GM23338 (cell line): ENCODE results near the gene GPR39.

Source experiments
- CREB1 ChIP-seq: fragments of 250-450 bp; sonication (Bioruptor Pico); IDR thresholded peaks from 2 replicates; pipeline ENCODE4 v1.5.0; 2020; ENCODE audit warnings: low read depth, mild to moderate bottlenecking, moderate library complexity
- CTCF ChIP-seq, 2 experiments: fragments of 200-600 bp in 1 of 2; sonication (generic) in 1 of 2; conservative IDR thresholded peaks; 2 replicates each; pipeline versions ENCODE4 v1.5.1 to v1.6.1; 2016 to 2017; ENCODE audit warnings: antibody characterized with exemption in 2 of 2, low read depth in 2 of 2, mild to moderate bottlenecking in 2 of 2, moderate library complexity in 1 of 2
- ETS1 ChIP-seq: IDR thresholded peaks from 2 replicates; pipeline ENCODE4 v1.6.1; 2016; ENCODE audit warnings: antibody characterized with exemption
- EZH2 ChIP-seq: fragments of 200-600 bp; sonication (generic); IDR thresholded peaks from one replicate; pipeline ENCODE4 v1.8.0; 2017; ENCODE audit warnings: antibody characterized with exemption, mild to moderate bottlenecking, low read depth; ENCODE audit not compliant: unreplicated experiment
- EZH2phosphoT487 ChIP-seq: fragments of 200-600 bp; sonication (generic); IDR thresholded peaks from one replicate; pipeline ENCODE4 v1.8.1; 2018; ENCODE audit warnings: antibody characterized with exemption; ENCODE audit not compliant: unreplicated experiment
- JUNB ChIP-seq: IDR thresholded peaks from one replicate; pipeline ENCODE4 v1.6.1; 2016; ENCODE audit warnings: antibody characterized with exemption; ENCODE audit not compliant: unreplicated experiment
- NANOG ChIP-seq: IDR thresholded peaks from 2 replicates; pipeline ENCODE4 v1.6.1; 2016; ENCODE audit warnings: antibody characterized with exemption, borderline replicate concordance
- POLR2AphosphoS5 ChIP-seq: IDR thresholded peaks from 2 replicates; pipeline ENCODE4 v1.6.1; 2016; ENCODE audit warnings: antibody characterized with exemption, low read depth
- REST ChIP-seq: IDR thresholded peaks from one replicate; pipeline ENCODE4 v1.6.1; 2018; ENCODE audit warnings: antibody characterized with exemption; ENCODE audit not compliant: unreplicated experiment
- STAT1 ChIP-seq: IDR thresholded peaks from one replicate; pipeline ENCODE4 v1.6.1; 2016; ENCODE audit warnings: antibody characterized with exemption; ENCODE audit not compliant: unreplicated experiment
- ZNF114 ChIP-seq: fragments of 250-450 bp; sonication (Bioruptor Pico); IDR thresholded peaks from 2 replicates; pipeline ENCODE4 v1.5.0; 2020; ENCODE audit warnings: mild to moderate bottlenecking, moderate library complexity
- ZNF331 ChIP-seq: fragments of 250-450 bp; sonication (Bioruptor Pico); IDR thresholded peaks from 2 replicates; pipeline ENCODE4 v1.5.0; 2020; ENCODE audit warnings: low read depth, mild to moderate bottlenecking, moderate library complexity
- ZNF462 ChIP-seq: fragments of 250-450 bp; sonication (Bioruptor Pico); IDR thresholded peaks from 2 replicates; pipeline ENCODE4 v1.5.0; 2020; ENCODE audit warnings: mild to moderate bottlenecking, moderate library complexity

- TF ChIP-seq EZH2 (no peak), CTCF (conservative IDR thresholded peaks at IDR 0.05; ENCODE audit: low read depth in 2 of 2) (no peak), REST (no peak), ETS1 (no peak), EZH2phosphoT487 (no peak), CREB1 (CRISPR knock-in tag) (no peak), POLR2AphosphoS5 (no peak), STAT1 (no peak), NANOG (no peak), JUNB (no peak), ZNF114 (CRISPR knock-in tag) (no peak), ZNF331 (CRISPR knock-in tag) (no peak), ZNF462 (CRISPR knock-in tag) (no peak)
These were observed 56.7 kb downstream of the GPR39 start for GRCh38 chr2:132473174-132473883.
